Esophagus squamous epithelium (tissue), 5 donors: ENCODE results near the gene ICA1. TPM values are rescaled to one million over a fixed set of nuclear protein-coding genes. Genes with fewer than 3 reads are reported as not detected.
A peak's percentile ranks its signal among the peaks of the same experiment; 100 is the strongest.
"Not testable (repeated sequence)": the region's sequence is repeated elsewhere in the genome, so short reads cannot be mapped to it uniquely, and the experiment has no call there.

Experiments
- DNase-seq: peaks from one replicate; lab custom pipeline; 2025; lab: John Stamatoyannopoulos, UW
- H3K27ac ChIP-seq, 4 donors: fragments of 200-600 bp; sonication (generic); one replicate each; pipeline ENCODE4 v1.5.1; 2016 to 2019; ENCODE audit warnings: mild to moderate bottlenecking in 1 of 4
- H3K27me3 ChIP-seq, 4 donors: fragments of 200-600 bp; sonication (generic); 1 replicate in 3 of 4; 2 replicates in 1 of 4; pipeline versions ENCODE4 v1.5.1 to v1.6.0; 2017 to 2021; ENCODE audit warnings: antibody characterized with exemption in 1 of 4
- H3K36me3 ChIP-seq, 3 donors: fragments of 200-600 bp; sonication (generic); one replicate each; pipeline ENCODE4 v1.5.1; 2016 to 2019
- H3K4me1 ChIP-seq, 3 donors: fragments of 200-600 bp; sonication (generic); one replicate each; pipeline ENCODE4 v1.5.1; 2017 to 2019
- H3K4me3 ChIP-seq, 4 donors: fragments of 200-600 bp; sonication (generic); 1 replicate in 3 of 4; 2 replicates in 1 of 4; pipeline ENCODE4 v1.5.1; 2016 to 2019; ENCODE audit warnings: mild to moderate bottlenecking in 2 of 4, moderate library complexity in 1 of 4
- H3K9me3 ChIP-seq, 3 donors: fragments of 200-600 bp; sonication (generic); one replicate each; pipeline ENCODE4 v1.5.1; 2016 to 2019
- CTCF ChIP-seq, 6 experiments: fragments of 450-650 bp in 4 of 6; fragments of 200-600 bp in 2 of 6; sonication (generic) in 2 of 6; IDR thresholded peaks; one replicate each; pipeline ENCODE4 v1.5.1; 2016 to 2019; ENCODE audit warnings: antibody characterized with exemption in 6 of 6, mild to moderate bottlenecking in 4 of 6, moderate library complexity in 4 of 6
- POLR2A ChIP-seq, 4 donors: fragments of 450-650 bp; IDR thresholded peaks; one replicate each; pipeline ENCODE4 v1.6.1; 2017; ENCODE audit warnings: antibody characterized with exemption in 4 of 4, mild to moderate bottlenecking in 4 of 4, moderate library complexity in 3 of 4
- WGBS, 2 donors: methylation state at CpG; one replicate each; pipeline ENCODE4 v1.1.5; 2018; 5-methylcytosine and 5-hydroxymethylcytosine counted together
- intact Hi-C: fragments of 100-400 bp; cut with DNase I; formaldehyde crosslinking; loops from one replicate; pipeline ENCODE4 v1.15.0; 2022
- total RNA-seq, 4 donors: library from RNA; depleted of rRNA; stranded (reverse); fragments of >200 nt; gene quantifications; one replicate each; pipeline ENCODE4 v1.1.0, GENCODE V29; 2016
- donor health status: DM: yes; HTN: yes; CAD: no.

ICA1 gene
- total RNA-seq, 4 donors from 2014 or later, result 5.6 to 12.6 (median 9.6) TPM

GRCh38 chr7:8303904-8304528, 42.0 kb upstream of the ICA1 start:
- no peak for TF ChIP-seq CTCF (IDR thresholded peaks at IDR 0.05)
- no peak for TF ChIP-seq POLR2A (IDR thresholded peaks at IDR 0.05)
- Histone ChIP-seq H3K36me3 (no peaks in the 10 kb centered on the region), H3K9me3 (no peaks in the 10 kb centered on the region), H3K4me1 (no peaks in the 10 kb centered on the region), H3K27ac (no peak overlapping the region), H3K27me3 (no peaks in the 10 kb centered on the region), H3K4me3 (no peak overlapping the region)
- DNase-seq, result no peak
- intact Hi-C loops, result no loop called here
- 96 to 99% methylated on average over 16 of the region's 16 CpGs for WGBS, 2 donors

- H3K9me3 ChIP-seq, H3K27me3 ChIP-seq, H3K27ac ChIP-seq, intact Hi-C loops, H3K36me3 ChIP-seq, H3K4me3 ChIP-seq, DNase-seq, H3K4me1 ChIP-seq: not testable (repeated sequence)
- WGBS, 2 donors, result 87 to 92% methylated on average over 7 of the region's 7 CpGs
These were observed 35.1 kb upstream of the ICA1 start for GRCh38 chr7:8297023-8297422.

- no peak for DNase-seq
- WGBS, 2 donors, result 82 to 94% methylated on average over 1 of the region's 1 CpG
These were observed 34.3 kb upstream of the ICA1 start for GRCh38 chr7:8296362-8296659.

GRCh38 chr7:8295638-8296361, 33.8 kb upstream of the ICA1 start:
- Histone ChIP-seq H3K4me3 (no peak overlapping the region), H3K4me1 (peaks cover 0 to 10% (median 3%) of the 10 kb centered on the region in 3 donors), H3K9me3 (no peaks in the 10 kb centered on the region), H3K27ac (no peak overlapping the region), H3K36me3 (no peaks in the 10 kb centered on the region), H3K27me3 (no peaks in the 10 kb centered on the region)
- TF ChIP-seq CTCF (IDR thresholded peaks at IDR 0.05) (peak; percentile 40 to 79 (median 66)), POLR2A (IDR thresholded peaks at IDR 0.05) (no peak)
- 20 to 40% methylated on average over 6 of the region's 6 CpGs for WGBS, 2 donors
- no peak for DNase-seq
- intact Hi-C loops, result no loop called here

More at GRCh38 chr7:8296362-8296659, 34.3 kb upstream of the ICA1 start:
- Histone ChIP-seq H3K4me3 (no peak overlapping the region), H3K9me3 (no peaks in the 10 kb centered on the region), H3K36me3 (no peaks in the 10 kb centered on the region), H3K4me1 (peaks cover 0 to 5% (median 0%) of the 10 kb centered on the region in 3 donors), H3K27ac (no peak overlapping the region), H3K27me3 (no peaks in the 10 kb centered on the region)
- intact Hi-C loops, result no loop called here
- TF ChIP-seq POLR2A (IDR thresholded peaks at IDR 0.05) (no peak), CTCF (IDR thresholded peaks at IDR 0.05) (no peak)

GRCh38 chr7:8291397-8292141, 29.6 kb upstream of the ICA1 start:
- no peaks in the 10 kb centered on the region for H3K27me3 ChIP-seq
- no peaks in the 10 kb centered on the region for H3K9me3 ChIP-seq
- TF ChIP-seq POLR2A (IDR thresholded peaks at IDR 0.05) (no peak), CTCF (IDR thresholded peaks at IDR 0.05) (no peak)
- no peak overlapping the region for H3K4me3 ChIP-seq
- no peaks in the 10 kb centered on the region for H3K36me3 ChIP-seq
- peaks cover 0 to 10% (median 3%) of the 10 kb centered on the region in 3 donors for H3K4me1 ChIP-seq
- 85 to 90% methylated on average over 3 of the region's 3 CpGs for WGBS, 2 donors
- intact Hi-C loops, result no loop called here
- DNase-seq, result no peak
- H3K27ac ChIP-seq, result no peak overlapping the region
